H1 (cell line): ENCODE measurements around the gene JAKMIP1. TPM values are rescaled to one million over a fixed set of nuclear protein-coding genes. Genes with fewer than 3 reads are reported as not detected.

Source experiments
- CTCF ChIA-PET: fragments of 300-600 bp; sonication (Branson Sonifier 250); formaldehyde crosslinking; loops from one replicate; lab custom pipeline; 2021; ENCODE audit not compliant: partially characterized antibody; lab: Charles Lee
- POLR2A ChIA-PET: fragments of 300-600 bp; sonication (Branson Sonifier 250); formaldehyde crosslinking; loops from one replicate; lab custom pipeline; 2021; ENCODE audit warnings: inconsistent platforms; ENCODE audit not compliant: partially characterized antibody; lab: Charles Lee
- DNase-seq, 2 experiments: peaks; one replicate each; pipeline versions ENCODE4 v3.0.0 to v3.0.0-alpha.2; 2010 to 2022; ENCODE audit warnings: low spot score in 2 of 2, low read depth in 1 of 2, mixed read lengths in 1 of 2
- FAIRE-seq: peaks from 2 replicates; lab custom pipeline; 2011; peaks lifted over from hg19 to GRCh38; lab: Jason Lieb, UNC
- H2AFZ ChIP-seq: 2 replicates; pipeline ENCODE4 v1.8.1; 2012; ENCODE audit warnings: low read length, inconsistent platforms
- H2AK5ac ChIP-seq: 2 replicates; pipeline ENCODE4 v1.6.1; 2013; ENCODE audit warnings: low read depth, low read length
- H2BK120ac ChIP-seq: replicated peaks from 2 replicates; pipeline ENCODE3; 2013; ENCODE audit warnings: low read depth, low read length, inconsistent platforms
- H2BK12ac ChIP-seq: 2 replicates; pipeline ENCODE4 v1.6.1; 2013; ENCODE audit warnings: low read depth, low read length
- H2BK15ac ChIP-seq: 2 replicates; pipeline ENCODE4 v1.6.1; 2013; ENCODE audit warnings: low read length
- H2BK20ac ChIP-seq: 2 replicates; pipeline ENCODE4 v1.6.1; 2013; ENCODE audit warnings: low read length
- H2BK5ac ChIP-seq: 2 replicates; pipeline ENCODE4 v1.6.1; 2013; ENCODE audit warnings: low read depth, low read length
- H3K14ac ChIP-seq: 2 replicates; pipeline ENCODE4 v1.6.1; 2013; ENCODE audit warnings: inconsistent platforms; ENCODE audit not compliant: insufficient read length
- H3K18ac ChIP-seq: 2 replicates; pipeline ENCODE4 v1.6.1; 2013; ENCODE audit warnings: low read length; ENCODE audit errors: extremely low read depth
- H3K23ac ChIP-seq: 2 replicates; pipeline ENCODE4 v1.6.1; 2013; ENCODE audit warnings: inconsistent platforms; ENCODE audit not compliant: insufficient read length
- H3K23me2 ChIP-seq: 2 replicates; pipeline ENCODE4 v1.6.1; 2013; ENCODE audit warnings: low read depth, low read length
- H3K27ac ChIP-seq: 2 replicates; pipeline ENCODE4 v1.6.1; 2011; ENCODE audit warnings: low read depth, low read length, inconsistent platforms
- H3K27me3 ChIP-seq, 4 experiments: replicated peaks in 1 of 4; 1 replicate in 1 of 4; 2 replicates in 3 of 4; pipeline versions ENCODE4 v1.6.1 to v1.8.1; 2011 to 2013; ENCODE audit warnings: low read length in 3 of 4, mild to moderate bottlenecking in 3 of 4, inconsistent platforms in 2 of 4, mixed read lengths in 2 of 4, moderate library complexity in 1 of 4; ENCODE audit not compliant: control insufficient read depth in 3 of 4, insufficient read depth in 3 of 4; ENCODE audit errors: extremely low read depth in 1 of 4
- H3K36me3 ChIP-seq, 4 experiments: 2 replicates each; pipeline versions ENCODE4 v1.6.1 to v1.8.1; 2011 to 2013; ENCODE audit warnings: mild to moderate bottlenecking in 4 of 4, low read length in 3 of 4, moderate library complexity in 2 of 4, control low read depth in 1 of 4, inconsistent platforms in 1 of 4; ENCODE audit not compliant: insufficient read depth in 4 of 4, control insufficient read depth in 2 of 4
- H3K4ac ChIP-seq: replicated peaks from 2 replicates; pipeline ENCODE3; 2013; ENCODE audit warnings: low read length, low read depth, mixed read lengths, inconsistent platforms; ENCODE audit not compliant: insufficient read length
- H3K4me1 ChIP-seq, 4 experiments: replicated peaks in 1 of 4; 1 replicate in 1 of 4; 2 replicates in 3 of 4; pipeline versions ENCODE4 v1.6.1 to v1.8.1; 2011 to 2013; ENCODE audit warnings: low read length in 3 of 4, inconsistent platforms in 2 of 4, mixed read lengths in 1 of 4; ENCODE audit not compliant: insufficient read depth in 4 of 4, control insufficient read depth in 3 of 4
- H3K4me2 ChIP-seq, 2 experiments: 2 replicates each; pipeline versions ENCODE4 v1.6.1 to v1.8.1; 2011 to 2013; ENCODE audit warnings: low read depth in 2 of 2, low read length in 2 of 2, control low read depth in 1 of 2, inconsistent platforms in 1 of 2, mild to moderate bottlenecking in 1 of 2; ENCODE audit not compliant: insufficient read depth in 1 of 2
- H3K4me3 ChIP-seq, 4 experiments: fragments of 200-600, 300-600 bp in 1 of 4; sonication (generic), shearing (Covaris generic), sonication (Bioruptor Twin) in 1 of 4; 2 replicates each; pipeline versions ENCODE4 v1.5.1 to v1.8.1; 2011 to 2016; ENCODE audit warnings: low read length in 4 of 4, low read depth in 3 of 4, control low read depth in 2 of 4, inconsistent platforms in 2 of 4, mild to moderate bottlenecking in 2 of 4, mixed read lengths in 1 of 4, moderate library complexity in 1 of 4; ENCODE audit not compliant: insufficient read depth in 2 of 4; ENCODE audit errors: extremely low read depth in 1 of 4
- H3K56ac ChIP-seq: replicated peaks from 2 replicates; pipeline ENCODE3; 2013; ENCODE audit warnings: low read depth, mild to moderate bottlenecking, mixed read lengths, low read length, inconsistent platforms; ENCODE audit not compliant: insufficient read length
- H3K79me1 ChIP-seq: 2 replicates; pipeline ENCODE4 v1.6.1; 2013; ENCODE audit warnings: low read depth, low read length, control low read depth
- H3K79me2 ChIP-seq, 2 experiments: 2 replicates each; pipeline versions ENCODE4 v1.6.1 to v1.8.1; 2012 to 2013; ENCODE audit warnings: low read length in 2 of 2, mild to moderate bottlenecking in 2 of 2, inconsistent platforms in 1 of 2; ENCODE audit not compliant: insufficient read depth in 2 of 2, control insufficient read depth in 1 of 2
- H3K9ac ChIP-seq, 4 experiments: replicated peaks in 1 of 4; 1 replicate in 1 of 4; 2 replicates in 3 of 4; pipeline versions ENCODE4 v1.6.1 to v1.8.1; 2011 to 2013; ENCODE audit warnings: low read depth in 3 of 4, low read length in 3 of 4, control low read depth in 2 of 4, mild to moderate bottlenecking in 2 of 4, moderate library complexity in 2 of 4, inconsistent platforms in 1 of 4; ENCODE audit errors: extremely low read depth in 1 of 4
- H3K9me3 ChIP-seq, 2 experiments: 2 replicates each; pipeline versions ENCODE4 v1.6.1 to v1.8.1; 2012 to 2013; ENCODE audit warnings: mild to moderate bottlenecking in 2 of 2, moderate library complexity in 2 of 2, control low read depth in 1 of 2, inconsistent platforms in 1 of 2, low read depth in 1 of 2, low read length in 1 of 2, mixed read lengths in 1 of 2; ENCODE audit not compliant: insufficient read depth in 2 of 2
- H4K20me1 ChIP-seq, 2 experiments: replicated peaks in 1 of 2; 2 replicates each; pipeline versions ENCODE3 to v1.8.1; 2011 to 2013; ENCODE audit warnings: inconsistent platforms in 2 of 2, low read length in 2 of 2, mild to moderate bottlenecking in 1 of 2; ENCODE audit not compliant: insufficient read depth in 2 of 2, control insufficient read depth in 1 of 2
- H4K5ac ChIP-seq: 2 replicates; pipeline ENCODE4 v1.6.1; 2013; ENCODE audit warnings: low read length, low read depth, mixed read lengths, inconsistent platforms; ENCODE audit not compliant: insufficient read length
- H4K8ac ChIP-seq: 2 replicates; pipeline ENCODE4 v1.8.0; 2013; ENCODE audit warnings: mild to moderate bottlenecking, moderate library complexity, low read length, inconsistent platforms; ENCODE audit not compliant: insufficient read depth; ENCODE audit errors: extremely low read depth
- H4K91ac ChIP-seq: replicated peaks from 2 replicates; pipeline ENCODE3; 2013; ENCODE audit warnings: low read length, mixed read lengths, inconsistent platforms; ENCODE audit not compliant: insufficient read length
- BCL11A ChIP-seq, 2 experiments: IDR thresholded peaks; one replicate each; pipeline ENCODE4 v1.6.1; 2011; ENCODE audit warnings: low read depth in 2 of 2, low read length in 2 of 2, mild to moderate bottlenecking in 2 of 2
- CTBP2 ChIP-seq: IDR thresholded peaks from 2 replicates; pipeline ENCODE4 v1.7.0; 2011; ENCODE audit warnings: borderline replicate concordance, mild to moderate bottlenecking, moderate library complexity, mixed read lengths, low read length; ENCODE audit not compliant: insufficient read depth, insufficient read length
- E2F6 ChIP-seq: IDR thresholded peaks from 2 replicates; pipeline ENCODE4 v1.6.1; 2012; ENCODE audit warnings: inconsistent platforms
- EZH2 ChIP-seq: fragments of 200-600 bp; sonication (generic); IDR thresholded peaks from 2 replicates; pipeline ENCODE4 v1.7.1; 2012; ENCODE audit warnings: low read depth, mild to moderate bottlenecking, moderate library complexity, low read length, inconsistent platforms; ENCODE audit not compliant: severe bottlenecking
- JUN ChIP-seq: IDR thresholded peaks from 2 replicates; pipeline ENCODE4 v1.6.1; 2011; ENCODE audit warnings: low read depth, mild to moderate bottlenecking, improper control_type of control experiment, low read length
- RXRA ChIP-seq: IDR thresholded peaks from 2 replicates; pipeline ENCODE4 v1.6.1; 2011; ENCODE audit warnings: low read depth, mild to moderate bottlenecking, low read length, moderate library complexity; ENCODE audit not compliant: insufficient read depth
- ZNF274 ChIP-seq: IDR thresholded peaks from 2 replicates; pipeline ENCODE4 v1.7.0; 2012; ENCODE audit warnings: low read length, borderline replicate concordance; ENCODE audit errors: extremely low read depth
- WGBS, 2 experiments: shearing (Covaris generic) in 1 of 2; methylation state at CpG; one replicate each; pipeline versions ENCODE4 v1.1.6 to v1.1.7; 2013 to 2015; ENCODE audit warnings: low lambda C conversion rate in 2 of 2, mixed read lengths in 2 of 2, inconsistent platforms in 1 of 2, low coverage in 1 of 2, missing lambda C conversion rate in 1 of 2; ENCODE audit not compliant: insufficient replicate concordance in 2 of 2, insufficient coverage in 1 of 2, insufficient read length in 1 of 2; ENCODE audit errors: extremely low coverage in 1 of 2, missing lambda C conversion rate in 1 of 2; 5-methylcytosine and 5-hydroxymethylcytosine counted together
- polyA plus RNA-seq, 7 experiments: library from polyadenylated mRNA; depleted of rRNA in 3 of 7; stranded (reverse) in 5 of 7; unstranded in 2 of 7; fragments of >200 nt in 5 of 7; fragments of 200-250 nt in 2 of 7; gene quantifications; 1 replicate in 5 of 7; 2 replicates in 1 of 7; 4 replicates in 1 of 7; pipeline versions ENCODE4 v1.2.1 to v1.2.3, GENCODE V29; 2011 to 2013; ENCODE audit warnings: missing spikeins in 2 of 7, mixed read lengths in 2 of 7
- total RNA-seq: library from RNA; stranded (reverse); fragmentation: NEBNext Ultra II Directional; extraction: Animal tissue kit (Norgen Biotek cat#: 25700); gene quantifications from 2 replicates; pipeline ENCODE4 v1.2.1, GENCODE V29; 2021

JAKMIP1 gene
- total and polyA plus RNA-seq, 2 of the 8 experiments (the other 6 are each of a cell fraction or from before 2014, with no cell fraction given), result 2.5 to 4.4 TPM

- ChIA-PET POLR2A (no interaction called here), CTCF (interaction anchor here (0.6 to 1.7 kb wide), 6 partner anchors 8 to 1333 kb away, joined by 3 to 5 read pairs (median 3); no protein-coding TSS in a partner anchor)
- TF ChIP-seq RXRA (no peak), EZH2 (no peak), BCL11A (IDR thresholded peaks at IDR 0.05; ENCODE audit: low read depth in 2 of 2, low read length in 2 of 2) (no peak), ZNF274 (no peak), E2F6 (no peak), CTBP2 (no peak), JUN (no peak)
Observed at GRCh38 chr4:6002926-6003325, 197.4 kb downstream of the JAKMIP1 start.

More at GRCh38 chr4:6002926-6003325, 197.4 kb downstream of the JAKMIP1 start:
- H3K27ac ChIP-seq, result no peak overlapping the region
- H2AFZ ChIP-seq, result no peak overlapping the region
- no peak overlapping the region for H2BK12ac ChIP-seq
- no peak overlapping the region for H4K5ac ChIP-seq
- no peaks in the 10 kb centered on the region for H3K4me1 ChIP-seq
- peaks cover 16% of the 10 kb centered on the region; the same call in 1 of the 2 replicates for H3K23me2 ChIP-seq
- H3K79me1 ChIP-seq, result no peaks in the 10 kb centered on the region
- 65% methylated on average over 3 of the region's 3 CpGs; no CpG with 5 or more reads in 1 of the 2 experiments for WGBS, 2 experiments
- H2BK20ac ChIP-seq, result no peak overlapping the region
- H2BK5ac ChIP-seq, result no peak overlapping the region
- H3K14ac ChIP-seq, result no peak overlapping the region
- no peak overlapping the region for H2AK5ac ChIP-seq
- no peak overlapping the region for H4K91ac ChIP-seq
- no peak overlapping the region for H3K56ac ChIP-seq
- no peak overlapping the region for H3K23ac ChIP-seq
- H3K4ac ChIP-seq, result no peak overlapping the region
- H4K8ac ChIP-seq, result no peak overlapping the region
- peaks cover 0 to 6% of the 10 kb centered on the region in 2 experiments for H4K20me1 ChIP-seq
- H2BK120ac ChIP-seq, result no peak overlapping the region
- H3K4me3 ChIP-seq, result no peak overlapping the region
- no peaks in the 10 kb centered on the region for H3K36me3 ChIP-seq
- no peak overlapping the region for H3K18ac ChIP-seq
- H2BK15ac ChIP-seq, result no peak overlapping the region
- no peak overlapping the region for H3K9ac ChIP-seq
- FAIRE-seq, result no peak
- no peak for DNase-seq
- no peak overlapping the region for H3K4me2 ChIP-seq
- H3K27me3 ChIP-seq, result peaks cover 0 to 13% (median 10%) of the 10 kb centered on the region in 4 experiments; a peak in 6 of 7 replicates
- H3K9me3 ChIP-seq, result peaks cover 0 to 7% of the 10 kb centered on the region in 2 experiments; a peak in 1 of 4 replicates
- no peaks in the 10 kb centered on the region for H3K79me2 ChIP-seq
